Ovary (tissue), 9 donors: Measurements from ENCODE around the gene PDE4DIP. TPM values are rescaled to one million over a fixed set of nuclear protein-coding genes. Genes with fewer than 3 reads are reported as not detected.
"Not testable (repeated sequence)": the region's sequence is repeated elsewhere in the genome, so short reads cannot be mapped to it uniquely, and the experiment has no call there.

Experiments used
- DNase-seq, 5 donors: peaks; one replicate each; pipeline ENCODE4 v3.0.0-alpha.2; 2019 to 2020
- H3K27ac ChIP-seq, 2 donors: fragments of 200-600 bp; one replicate each; pipeline versions ENCODE4 v1.5.1 to v1.8.0; 2019 to 2022
- H3K27me3 ChIP-seq: fragments of 200-600 bp; one replicate; pipeline ENCODE4 v1.8.0; 2022
- H3K36me3 ChIP-seq: fragments of 200-600 bp; sonication (generic); one replicate; pipeline ENCODE4 v1.5.1; 2019
- H3K4me1 ChIP-seq: one replicate; pipeline ENCODE4 v1.8.1; 2013; ENCODE audit warnings: mild to moderate bottlenecking, moderate library complexity; ENCODE audit not compliant: insufficient read depth
- H3K4me3 ChIP-seq: fragments of 200-600 bp; sonication (generic); one replicate; pipeline ENCODE4 v1.5.1; 2017
- H3K9me3 ChIP-seq, 2 donors: fragments of 200-600 bp in 1 of 2; sonication (generic) in 1 of 2; one replicate each; pipeline versions ENCODE4 v1.5.1 to v1.8.1; 2013 to 2019; ENCODE audit warnings: mild to moderate bottlenecking in 1 of 2, moderate library complexity in 1 of 2
- WGBS, 3 donors: extraction: QIAGEN DNeasy Blood & Tissue Kit in 1 of 3; methylation state at CpG; one replicate each; pipeline versions ENCODE4 v1.1.5 to v1.1.7; 2013 to 2017; 5-methylcytosine and 5-hydroxymethylcytosine counted together
- intact Hi-C, 4 donors: fragments of 100-400 bp; cut with DNase I; formaldehyde crosslinking; loops; one replicate each; pipeline versions ENCODE4 v1.11.0 to v1.15.1; 2022 to 2023
- polyA plus RNA-seq, 2 donors: library from polyadenylated mRNA; stranded (reverse); fragments of 200-250 nt in 1 of 2; fragments of 350-450 nt in 1 of 2; fragmentation: Illumina TruSeq in 1 of 2; extraction: RNeasy Lipid Tissue Mini Kit (QIAGEN cat#74804) in 1 of 2; gene quantifications; one replicate each; pipeline ENCODE4 v1.2.3, GENCODE V29; 2013 to 2014
- total RNA-seq, 7 donors: library from RNA; depleted of rRNA in 2 of 7; stranded (reverse); fragments of >200 nt in 2 of 7; fragmentation: NEBNext Ultra II Directional in 3 of 7; extraction: Animal tissue kit (Norgen Biotek cat#: 25700) in 3 of 7; gene quantifications; one replicate each; pipeline versions ENCODE4 v1.1.0 to v1.2.4, GENCODE V29; 2016 to 2023
- donor health status: DM: no; HTN: no; CAD: no; lungs with moderate emphysema.
- donor health status: DM: no; HTN: no; CAD: no.
- donor health status: Bipolar disorder and iron deficiency.
- donor health status: DM: yes; HTN: yes; CAD: no.
- donor health status: DM: no; HTN: no; CAD: no.
- donor health status: DM: yes; HTN: yes; CAD: no.

Gene PDE4DIP
- total and polyA plus RNA-seq, 9 donors: 5.8 to 44.5 (median 24.0) TPM

DNA sequence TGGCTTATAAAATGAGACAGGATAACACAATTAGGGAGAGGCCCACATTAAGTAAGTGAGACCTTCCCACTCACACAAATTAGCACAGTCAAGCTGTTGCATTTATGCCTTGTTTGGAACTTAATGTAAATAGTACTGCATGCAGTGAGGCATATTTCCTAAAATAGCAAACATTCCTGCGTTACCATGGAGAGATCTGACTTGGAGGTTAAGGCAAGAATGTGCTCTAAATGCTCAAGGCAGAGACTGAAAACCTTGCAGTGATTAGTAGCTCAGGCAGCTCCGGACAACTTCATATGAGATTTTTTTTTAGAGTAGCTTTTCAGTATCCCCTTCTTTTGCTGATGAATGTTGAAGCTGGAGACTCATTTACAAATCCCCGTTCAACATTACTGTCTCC is 98.7 kb downstream of the PDE4DIP start:
- H3K27ac ChIP-seq, H3K27me3 ChIP-seq, H3K4me1 ChIP-seq, intact Hi-C loops, H3K36me3 ChIP-seq, DNase-seq, H3K4me3 ChIP-seq, H3K9me3 ChIP-seq: not testable (repeated sequence)
- no CpG with 5 or more reads among the region's 3 CpGs for WGBS, 3 donors

GRCh38 chr1:148945130-148945529 is 100.9 kb downstream of the PDE4DIP start:
- H3K36me3 ChIP-seq, DNase-seq, H3K27ac ChIP-seq, H3K4me3 ChIP-seq, H3K4me1 ChIP-seq, H3K27me3 ChIP-seq, intact Hi-C loops, H3K9me3 ChIP-seq: not testable (repeated sequence)
- no CpG with 5 or more reads among the region's 1 CpG for WGBS, 3 donors

DNA sequence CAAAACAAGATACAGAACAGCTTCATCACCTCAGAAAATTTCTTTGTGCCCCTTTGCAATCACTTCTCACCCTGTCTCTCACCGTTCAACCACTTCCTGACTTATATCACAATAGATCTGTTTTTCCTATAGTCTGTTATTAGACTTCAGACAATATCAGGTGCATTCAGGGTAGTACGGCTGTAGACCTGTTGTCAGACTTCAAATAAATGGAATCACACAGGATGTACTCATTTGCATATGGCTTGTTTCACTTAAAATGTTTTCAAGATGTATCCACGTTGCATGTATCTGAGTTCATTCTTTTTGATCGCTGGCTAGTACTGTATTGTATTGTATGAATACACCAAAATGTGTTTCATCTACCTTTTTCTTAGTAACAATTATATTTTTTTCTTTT is 104.5 kb downstream of the PDE4DIP start:
- H3K27me3 ChIP-seq, H3K4me3 ChIP-seq, intact Hi-C loops, H3K36me3 ChIP-seq, H3K9me3 ChIP-seq, H3K4me1 ChIP-seq, DNase-seq, H3K27ac ChIP-seq: not testable (repeated sequence)
- WGBS, 3 donors: 79 to 91% (median 86%) methylated on average over 4 of the region's 4 CpGs

DNA sequence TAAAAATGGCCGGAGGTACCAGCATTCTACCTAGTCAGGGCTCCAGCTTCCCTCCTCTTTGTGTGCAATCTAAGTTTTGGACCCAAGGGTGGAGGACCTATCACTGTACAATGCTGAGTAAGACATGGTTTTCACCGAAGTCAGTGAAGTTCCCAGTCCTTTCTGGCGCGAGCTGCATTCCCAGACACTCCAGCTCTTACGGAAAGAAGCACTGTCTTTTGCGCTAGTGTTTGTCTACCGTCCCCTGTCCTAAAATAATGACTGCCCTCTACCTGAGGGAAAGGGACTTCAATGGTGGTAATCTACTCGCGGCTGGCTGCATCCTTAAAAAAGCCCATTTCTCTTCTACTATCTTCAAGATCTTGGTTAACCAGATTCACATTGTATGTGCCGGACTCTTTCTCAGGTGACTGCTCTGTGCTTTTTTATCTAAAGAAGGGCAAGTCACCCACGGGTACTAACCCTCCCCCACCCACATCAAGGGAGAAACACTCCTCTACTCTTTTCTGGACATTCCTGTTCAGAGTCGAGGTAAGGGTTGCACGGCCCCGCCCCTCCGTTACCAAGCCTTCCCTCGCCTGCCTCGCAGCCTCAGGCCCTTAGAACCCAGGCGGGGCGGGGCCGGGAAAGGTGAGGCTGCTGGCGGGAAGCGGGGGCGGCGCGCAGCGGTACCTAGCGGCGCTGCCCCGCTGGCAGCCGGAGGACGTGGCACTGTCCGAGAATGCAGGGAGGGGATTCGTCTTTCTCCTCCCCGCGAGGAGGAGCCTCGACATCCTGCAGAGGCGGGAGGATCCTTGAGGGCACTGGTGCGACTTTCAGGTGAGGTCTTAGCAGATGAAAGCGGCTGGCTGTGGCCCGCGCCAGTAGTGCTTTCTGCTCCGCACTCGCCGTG is 107.4 kb downstream of the PDE4DIP start:
- H3K27me3 ChIP-seq, H3K9me3 ChIP-seq, H3K36me3 ChIP-seq, H3K4me1 ChIP-seq, intact Hi-C loops: not testable (repeated sequence)
- DNase-seq: peak; percentile 55 to 73 (median 69)
- peak overlapping the region; percentile 54 for H3K4me3 ChIP-seq
- 1 to 7% (median 4%) methylated on average over 13 to 25 of the region's 44 CpGs for WGBS, 3 donors
- H3K27ac ChIP-seq: peak overlapping the region; percentile 38 to 42

- H3K36me3 ChIP-seq, intact Hi-C loops, H3K9me3 ChIP-seq, H3K27me3 ChIP-seq, H3K4me1 ChIP-seq: not testable (repeated sequence)
- H3K4me3 ChIP-seq: peak overlapping the region; percentile 54
- peak; percentile 77 to 85 (median 79) for DNase-seq
- 0 to 1% (median 0%) methylated on average over 7 to 35 of the region's 66 CpGs for WGBS, 3 donors
- peak overlapping the region; percentile 38 to 42 for H3K27ac ChIP-seq
Observed at GRCh38 chr1:148952253-148952937, 108.2 kb downstream of the PDE4DIP start.

DNA sequence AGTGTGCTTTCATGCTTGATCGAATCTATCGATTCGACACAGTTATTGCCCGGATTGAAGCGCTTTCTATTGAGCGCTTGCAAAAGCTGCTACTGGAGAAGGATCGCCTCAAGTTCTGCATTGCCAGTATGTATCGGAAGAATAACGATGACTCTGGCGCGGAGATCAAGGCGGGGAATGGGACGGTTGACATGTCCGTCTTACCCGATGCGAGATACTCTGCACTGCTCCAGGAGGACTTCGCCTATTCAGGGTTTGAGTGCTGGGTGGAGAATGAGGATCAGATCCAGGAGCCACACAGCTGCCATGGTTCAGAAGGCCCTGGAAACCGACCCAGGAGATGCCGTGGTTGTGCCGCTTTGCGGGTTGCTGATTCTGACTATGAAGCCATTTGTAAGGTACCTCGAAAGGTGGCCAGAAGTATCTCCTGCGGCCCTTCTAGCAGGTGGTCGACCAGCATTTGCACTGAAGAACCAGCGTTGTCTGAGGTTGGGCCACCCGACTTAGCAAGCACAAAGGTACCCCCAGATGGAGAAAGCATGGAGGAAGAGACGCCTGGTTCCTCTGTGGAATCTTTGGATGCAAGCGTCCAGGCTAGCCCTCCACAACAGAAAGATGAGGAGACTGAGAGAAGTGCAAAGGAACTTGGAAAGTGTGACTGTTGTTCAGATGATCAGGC is 108.8 kb downstream of the PDE4DIP start:
- H3K36me3 ChIP-seq, H3K9me3 ChIP-seq, H3K27me3 ChIP-seq, H3K4me1 ChIP-seq, intact Hi-C loops, H3K27ac ChIP-seq: not testable (repeated sequence)
- peak in 3 of 5 donors; percentile 17 to 31 (median 21) for DNase-seq
- H3K4me3 ChIP-seq: peak overlapping the region; percentile 54
- 9 to 13% (median 9%) methylated on average over 19 to 24 of the region's 28 CpGs for WGBS, 3 donors

DNA sequence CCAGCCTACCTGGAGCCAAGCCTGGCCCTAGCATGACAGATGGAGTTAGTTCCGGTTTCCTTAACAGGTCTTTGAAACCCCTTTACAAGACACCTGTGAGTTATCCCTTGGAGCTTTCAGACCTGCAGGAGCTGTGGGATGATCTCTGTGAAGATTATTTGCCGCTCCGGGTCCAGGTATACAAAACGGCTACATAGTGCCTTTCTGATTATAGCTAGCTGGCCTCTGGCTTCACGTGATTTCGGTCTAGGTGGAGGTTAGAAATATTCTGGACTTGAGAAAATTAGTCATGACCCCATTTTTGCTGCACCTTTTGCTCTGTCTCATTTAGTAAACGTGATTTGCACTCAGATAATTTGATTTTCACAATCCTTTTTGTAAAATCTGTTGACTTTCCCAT is 109.5 kb downstream of the PDE4DIP start:
- DNase-seq, intact Hi-C loops, H3K4me1 ChIP-seq, H3K4me3 ChIP-seq, H3K36me3 ChIP-seq, H3K9me3 ChIP-seq, H3K27me3 ChIP-seq, H3K27ac ChIP-seq: not testable (repeated sequence)
- 75 to 79% (median 78%) methylated on average over 6 to 7 of the region's 7 CpGs for WGBS, 3 donors

DNA sequence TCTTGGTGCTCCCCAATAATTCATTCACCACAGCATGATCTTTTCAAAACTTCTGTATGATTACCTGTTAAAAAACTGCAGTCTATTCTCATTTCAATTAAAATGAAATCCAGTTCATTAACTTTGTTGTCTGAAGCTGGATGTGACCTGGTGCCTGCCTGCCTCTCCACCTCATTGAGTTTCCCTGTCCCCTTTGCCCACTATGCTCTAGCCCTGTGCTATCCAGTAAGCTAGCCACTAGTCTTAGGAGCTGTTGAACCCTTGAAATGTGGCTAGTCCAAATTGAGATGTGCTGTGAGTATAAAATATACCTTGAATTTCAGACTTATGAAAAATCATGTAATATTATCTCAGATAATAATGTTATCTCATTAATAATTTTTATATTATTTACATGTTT is 114.1 kb downstream of the PDE4DIP start:
- H3K27ac ChIP-seq, H3K36me3 ChIP-seq, H3K9me3 ChIP-seq, DNase-seq, H3K4me1 ChIP-seq, H3K27me3 ChIP-seq, intact Hi-C loops, H3K4me3 ChIP-seq: not testable (repeated sequence)

DNA sequence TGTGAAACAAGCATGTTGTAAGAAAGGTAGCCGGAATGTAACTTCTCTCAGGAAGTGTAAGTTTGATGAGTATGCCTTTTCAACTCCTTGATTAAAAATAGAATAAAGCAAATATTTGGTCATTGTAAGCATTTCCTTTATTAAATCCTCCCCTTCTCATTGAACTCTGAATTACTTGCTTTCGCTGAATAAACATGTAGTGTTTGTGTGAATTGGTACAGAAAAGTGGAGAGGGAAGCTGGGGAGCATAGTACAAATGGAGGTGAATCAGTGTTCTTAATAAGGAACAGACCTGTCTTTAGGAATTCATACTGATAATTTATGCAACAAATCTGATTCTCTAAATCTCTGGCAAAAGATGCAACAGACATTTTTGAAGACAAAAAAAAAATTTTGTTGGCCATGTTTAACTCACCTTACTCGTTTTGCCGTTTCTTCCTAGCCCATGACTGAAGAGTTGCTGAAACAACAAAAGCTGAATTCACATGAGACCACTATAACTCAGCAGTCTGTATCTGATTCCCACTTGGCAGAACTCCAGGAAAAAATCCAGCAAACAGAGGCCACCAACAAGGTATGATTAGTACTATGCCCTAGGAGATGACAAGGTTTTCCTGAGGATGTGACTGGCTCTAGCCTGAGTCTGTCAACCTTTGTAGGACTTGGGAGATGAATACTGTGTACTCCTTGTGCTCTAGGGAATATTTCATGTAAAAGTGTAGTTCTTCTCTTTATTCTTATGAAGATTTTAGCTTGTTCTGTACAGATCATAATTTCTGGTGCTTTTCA is 116.2 kb downstream of the PDE4DIP start:
- H3K36me3 ChIP-seq, H3K4me3 ChIP-seq, H3K27ac ChIP-seq, H3K9me3 ChIP-seq, H3K4me1 ChIP-seq, DNase-seq, H3K27me3 ChIP-seq, intact Hi-C loops: not testable (repeated sequence)
- 88 to 96% (median 88%) methylated on average over 1 of the region's 4 CpGs for WGBS, 3 donors

DNA sequence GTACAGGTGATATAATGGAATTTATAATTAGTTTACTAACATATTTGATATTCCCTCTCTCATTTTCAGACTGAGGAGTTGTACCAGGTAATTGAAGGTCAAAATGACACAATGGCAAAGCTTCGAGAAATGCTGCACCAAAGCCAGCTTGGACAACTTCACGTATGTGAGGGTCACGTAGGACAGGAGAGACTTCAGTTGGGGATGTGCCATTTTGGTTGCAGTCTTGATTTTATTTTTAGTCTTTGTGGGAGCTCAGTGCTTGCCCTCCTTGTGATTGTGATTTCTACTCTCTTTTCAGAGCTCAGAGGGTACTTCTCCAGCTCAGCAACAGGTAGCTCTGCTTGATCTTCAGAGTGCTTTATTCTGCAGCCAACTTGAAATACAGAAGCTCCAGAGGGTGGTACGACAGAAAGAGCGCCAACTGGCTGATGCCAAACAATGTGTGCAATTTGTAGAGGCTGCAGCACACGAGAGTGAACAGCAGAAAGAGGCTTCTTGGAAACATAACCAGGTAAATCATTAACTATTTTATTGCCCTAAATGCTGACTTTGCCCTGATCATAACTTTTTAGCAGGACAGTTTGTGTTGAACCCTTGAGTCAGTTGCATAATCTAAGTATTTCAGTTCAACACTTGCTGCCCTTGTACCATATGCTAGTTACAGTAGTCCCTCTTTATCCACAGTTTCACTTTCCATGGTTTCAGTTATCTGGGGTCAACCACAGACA is 118.1 kb downstream of the PDE4DIP start:
- H3K4me1 ChIP-seq, H3K27me3 ChIP-seq, H3K36me3 ChIP-seq, H3K9me3 ChIP-seq, DNase-seq, H3K27ac ChIP-seq, intact Hi-C loops, H3K4me3 ChIP-seq: not testable (repeated sequence)
- WGBS, 3 donors: 90 to 100% (median 100%) methylated on average over 1 to 3 of the region's 6 CpGs
